Mucosa of stomach (tissue), 1 donor: ENCODE measurements around the gene NGF.

Source experiments
- H3K27me3 ChIP-seq: one replicate; pipeline ENCODE4 v1.7.0; 2013; ENCODE audit warnings: mild to moderate bottlenecking, low read length; ENCODE audit not compliant: control insufficient read depth, insufficient read depth
- H3K36me3 ChIP-seq: one replicate; pipeline ENCODE4 v1.7.0; 2013; ENCODE audit warnings: low read length; ENCODE audit not compliant: control insufficient read depth, insufficient read depth
- H3K4me1 ChIP-seq: one replicate; pipeline ENCODE4 v1.7.0; 2013; ENCODE audit warnings: mild to moderate bottlenecking, low read length; ENCODE audit not compliant: control insufficient read depth, insufficient read depth
- H3K4me3 ChIP-seq: one replicate; pipeline ENCODE4 v1.7.0; 2013; ENCODE audit warnings: low read length
- H3K9ac ChIP-seq: one replicate; pipeline ENCODE4 v1.7.0; 2013; ENCODE audit warnings: mild to moderate bottlenecking, low read length, moderate library complexity
- H3K9me3 ChIP-seq: one replicate; pipeline ENCODE4 v1.7.0; 2013; ENCODE audit warnings: mild to moderate bottlenecking, low read length, moderate library complexity; ENCODE audit not compliant: control insufficient read depth
- donor health status: Pancreatic carcinoma.

The NGF gene

DNA sequence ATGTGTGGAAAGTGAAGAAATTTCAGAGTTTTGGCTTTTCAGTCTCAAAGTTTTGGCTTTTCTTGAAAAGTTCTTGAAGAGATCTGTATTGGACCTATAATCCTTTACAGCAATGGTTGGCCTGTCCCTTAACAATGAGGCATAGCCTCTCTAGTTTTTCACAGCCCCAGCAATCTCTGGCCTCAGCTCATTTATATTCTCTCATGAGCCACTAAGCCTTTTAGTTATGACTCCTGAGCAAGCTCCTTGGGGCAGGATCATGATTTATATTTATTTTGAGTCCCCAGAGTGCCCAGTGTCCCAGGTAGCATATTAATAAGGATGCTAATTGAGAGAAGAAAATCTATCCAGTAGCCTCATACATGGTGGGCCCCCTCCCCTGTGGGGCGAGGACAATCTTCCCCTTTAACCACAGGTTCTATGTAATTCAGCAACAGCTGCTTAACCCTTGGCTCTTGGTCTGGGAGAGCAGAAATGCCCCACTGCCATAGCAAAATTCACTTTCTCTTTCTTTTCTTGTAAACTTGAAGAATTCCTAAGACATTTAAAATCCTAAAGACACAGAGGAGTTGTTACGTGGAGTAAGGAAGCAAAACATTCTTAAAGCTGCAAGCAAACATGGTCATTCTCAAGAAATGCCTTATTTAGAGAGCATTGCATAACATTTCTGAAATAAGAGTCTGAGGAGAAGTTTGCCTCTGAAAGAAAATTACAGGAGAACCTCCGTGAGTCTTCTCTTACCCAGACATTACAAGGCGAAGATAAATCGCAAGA lies 6.3 kb downstream of the NGF start:
- Histone ChIP-seq H3K4me1 (no peaks in the 10 kb centered on the region), H3K27me3 (peaks cover 6% of the 10 kb centered on the region), H3K9me3 (no peaks in the 10 kb centered on the region), H3K9ac (no peak overlapping the region), H3K4me3 (no peak overlapping the region), H3K36me3 (no peaks in the 10 kb centered on the region)

DNA sequence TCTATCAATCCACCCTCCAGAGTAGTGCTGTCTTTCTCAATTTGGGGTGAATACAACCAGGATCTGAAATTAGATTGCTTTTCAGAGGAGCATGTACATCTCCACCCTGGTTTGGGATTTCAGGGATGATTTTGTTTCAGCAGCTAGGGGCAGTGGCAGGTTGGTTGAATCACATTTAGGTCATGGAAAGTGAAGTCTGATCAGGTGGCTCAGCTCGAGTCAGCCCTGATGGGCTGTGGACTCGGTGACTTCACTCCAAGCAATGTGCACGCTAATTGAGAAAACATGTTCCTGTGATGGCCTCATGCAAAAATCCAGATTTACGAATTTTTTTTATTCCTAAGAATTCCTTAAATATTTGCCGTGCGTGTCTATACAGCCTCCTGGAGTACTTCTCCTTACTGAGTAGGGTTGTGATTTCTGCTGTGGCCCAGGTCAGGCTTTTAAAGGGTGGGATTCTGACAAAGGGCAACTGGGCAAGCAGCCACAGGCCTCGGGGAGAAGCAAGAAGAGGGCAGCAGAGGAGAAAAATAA lies 7.5 kb downstream of the NGF start:
- H3K4me1 ChIP-seq, result no peaks in the 10 kb centered on the region
- H3K27me3 ChIP-seq, result no peaks in the 10 kb centered on the region
- no peak overlapping the region for H3K9ac ChIP-seq
- H3K4me3 ChIP-seq, result no peak overlapping the region
- no peaks in the 10 kb centered on the region for H3K36me3 ChIP-seq
- no peaks in the 10 kb centered on the region for H3K9me3 ChIP-seq

DNA sequence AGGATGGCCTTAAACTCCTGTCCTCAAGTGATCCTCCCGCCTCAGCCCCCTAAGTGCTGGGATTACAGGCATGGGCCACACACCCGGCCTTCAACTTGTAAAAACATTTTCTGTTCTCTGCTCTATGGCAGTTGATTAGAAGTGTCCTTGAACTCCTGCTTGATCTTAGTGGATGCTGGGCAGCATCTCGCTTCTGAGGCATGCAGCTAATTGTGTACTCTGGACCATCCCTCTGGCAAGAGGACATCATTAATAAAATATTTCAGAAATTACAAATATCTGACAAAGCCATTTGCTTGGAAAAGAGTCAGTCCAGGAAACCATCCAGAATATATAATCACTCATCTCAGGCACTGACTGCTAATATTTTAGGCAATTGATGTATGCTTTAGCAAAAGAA lies 8.1 kb downstream of the NGF start:
- Histone ChIP-seq H3K9ac (no peak overlapping the region), H3K36me3 (no peaks in the 10 kb centered on the region), H3K27me3 (no peaks in the 10 kb centered on the region), H3K4me3 (no peak overlapping the region), H3K4me1 (no peaks in the 10 kb centered on the region), H3K9me3 (no peaks in the 10 kb centered on the region)

- Histone ChIP-seq H3K9me3 (no peaks in the 10 kb centered on the region), H3K4me3 (no peak overlapping the region), H3K27me3 (no peaks in the 10 kb centered on the region), H3K4me1 (no peaks in the 10 kb centered on the region), H3K36me3 (no peaks in the 10 kb centered on the region), H3K9ac (no peak overlapping the region)
Observed at GRCh38 chr1:115327270-115327669, 10.8 kb downstream of the NGF start.

- no peaks in the 10 kb centered on the region for H3K36me3 ChIP-seq
- H3K4me3 ChIP-seq, result no peak overlapping the region
- no peaks in the 10 kb centered on the region for H3K27me3 ChIP-seq
- H3K9ac ChIP-seq, result no peak overlapping the region
- H3K9me3 ChIP-seq, result no peaks in the 10 kb centered on the region
- H3K4me1 ChIP-seq, result no peaks in the 10 kb centered on the region
Observed at GRCh38 chr1:115326419-115326818, 11.6 kb downstream of the NGF start.

DNA sequence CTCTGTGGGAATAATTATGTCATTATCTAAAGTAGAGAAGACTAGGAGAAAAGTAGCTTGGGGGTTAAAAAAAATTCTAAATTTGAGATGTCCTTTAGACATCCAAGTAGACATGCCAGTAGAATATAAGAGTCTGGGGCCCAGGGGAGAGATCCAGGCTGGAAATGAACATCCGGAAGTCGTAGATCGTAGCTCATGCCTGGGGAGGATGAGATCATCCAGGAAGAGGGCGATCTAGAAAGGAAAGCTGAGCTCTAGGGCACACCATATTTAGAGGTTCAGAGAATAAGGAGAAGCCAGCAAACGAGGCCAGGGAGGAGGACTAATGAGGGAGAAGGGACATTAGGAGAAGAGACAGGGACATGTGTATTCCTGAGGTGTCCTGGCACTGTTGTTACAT lies 12.2 kb downstream of the NGF start:
- Histone ChIP-seq H3K4me1 (no peaks in the 10 kb centered on the region), H3K9ac (no peak overlapping the region), H3K4me3 (no peak overlapping the region), H3K36me3 (no peaks in the 10 kb centered on the region), H3K27me3 (no peaks in the 10 kb centered on the region), H3K9me3 (no peaks in the 10 kb centered on the region)

- Histone ChIP-seq H3K36me3 (no peaks in the 10 kb centered on the region), H3K9ac (no peak overlapping the region)
Observed at GRCh38 chr1:115324649-115325420, 13.2 kb downstream of the NGF start.

DNA sequence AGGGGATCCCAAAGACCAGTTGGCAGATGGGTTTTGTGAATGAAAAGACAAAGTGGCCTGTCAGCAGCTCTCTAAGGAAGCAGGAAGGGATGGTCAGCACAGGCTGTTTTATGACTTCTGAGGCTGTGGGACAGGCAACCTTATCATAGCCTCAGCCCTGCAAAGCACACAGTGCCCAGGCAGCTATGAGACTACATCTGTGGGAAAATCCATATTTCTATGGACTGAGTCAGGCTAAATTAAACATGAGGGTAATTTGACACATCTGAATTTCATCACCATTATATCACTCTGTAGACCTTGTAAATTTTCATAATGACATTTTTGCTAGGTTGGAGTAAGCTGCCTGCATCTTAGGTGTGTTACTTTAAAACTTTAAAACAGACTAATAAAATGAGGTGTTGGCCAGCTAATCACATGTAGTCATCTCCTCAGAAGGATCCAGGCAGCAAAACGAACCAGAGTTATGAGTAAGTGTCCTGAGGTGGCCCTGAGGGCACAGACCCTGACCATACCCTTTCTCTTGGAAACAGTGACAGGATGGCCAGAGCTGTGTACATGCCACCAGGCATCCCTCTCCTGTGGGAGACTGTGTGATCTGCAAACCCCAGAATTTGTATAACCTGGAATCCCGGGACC lies 14.6 kb downstream of the NGF start:
- H3K9me3 ChIP-seq, result no peaks in the 10 kb centered on the region
- H3K4me3 ChIP-seq, result no peak overlapping the region
- H3K27me3 ChIP-seq, result no peaks in the 10 kb centered on the region
- no peaks in the 10 kb centered on the region for H3K36me3 ChIP-seq
- no peak overlapping the region for H3K9ac ChIP-seq
- H3K4me1 ChIP-seq, result no peaks in the 10 kb centered on the region

More at GRCh38 chr1:115324649-115325420, 13.2 kb downstream of the NGF start:
- Histone ChIP-seq H3K4me3 (no peak overlapping the region), H3K4me1 (no peaks in the 10 kb centered on the region), H3K9me3 (no peaks in the 10 kb centered on the region), H3K27me3 (no peaks in the 10 kb centered on the region)

DNA sequence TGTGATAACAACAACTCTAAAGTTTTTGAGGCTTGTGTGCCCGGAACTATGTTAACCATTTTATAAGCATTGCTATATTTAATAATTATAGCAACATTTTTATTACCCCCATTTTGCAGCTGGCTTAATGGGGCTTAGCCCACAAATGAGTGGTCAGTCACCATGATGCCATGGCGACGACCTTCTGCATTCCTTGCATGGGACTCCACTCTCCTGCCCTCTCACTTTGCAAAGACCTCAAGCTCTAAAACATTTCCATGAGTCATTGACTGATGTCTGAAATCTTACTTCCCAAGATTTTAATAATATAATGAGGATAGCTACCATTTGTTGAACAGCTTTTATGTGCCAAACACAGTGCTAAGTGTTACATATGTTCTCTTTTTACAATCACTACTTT lies 15.4 kb downstream of the NGF start:
- no peaks in the 10 kb centered on the region for H3K27me3 ChIP-seq
- no peak overlapping the region for H3K4me3 ChIP-seq
- no peak overlapping the region for H3K9ac ChIP-seq
- H3K36me3 ChIP-seq, result no peaks in the 10 kb centered on the region
- no peaks in the 10 kb centered on the region for H3K4me1 ChIP-seq
- no peaks in the 10 kb centered on the region for H3K9me3 ChIP-seq

- no peaks in the 10 kb centered on the region for H3K9me3 ChIP-seq
- H3K27me3 ChIP-seq, result no peaks in the 10 kb centered on the region
- no peak overlapping the region for H3K9ac ChIP-seq
- H3K4me1 ChIP-seq, result no peaks in the 10 kb centered on the region
- no peak overlapping the region for H3K4me3 ChIP-seq
- no peaks in the 10 kb centered on the region for H3K36me3 ChIP-seq
Observed at GRCh38 chr1:115320377-115320776, 17.7 kb downstream of the NGF start.

DNA sequence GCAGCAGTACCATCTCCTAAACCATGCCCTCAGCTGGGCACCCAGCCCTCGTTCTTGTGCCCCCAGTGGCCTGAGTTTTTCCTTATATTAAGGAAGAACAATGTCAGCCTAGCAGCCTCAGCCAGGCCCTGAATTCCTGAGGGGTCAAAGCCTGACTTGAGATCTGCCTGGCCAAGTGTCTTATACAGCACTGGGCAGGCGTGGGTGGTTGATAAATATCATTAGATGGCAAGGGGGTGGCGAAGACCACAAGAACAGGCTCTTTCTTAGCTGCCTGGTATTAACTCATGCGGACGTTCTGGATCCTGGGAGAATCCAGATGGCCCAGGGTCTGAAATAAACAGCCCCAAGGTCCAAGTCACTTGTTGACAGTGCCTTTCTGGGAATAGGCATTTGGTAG lies 18.3 kb downstream of the NGF start:
- H3K9me3 ChIP-seq, result no peaks in the 10 kb centered on the region
- H3K4me3 ChIP-seq, result no peak overlapping the region
- H3K4me1 ChIP-seq, result no peaks in the 10 kb centered on the region
- H3K27me3 ChIP-seq, result no peaks in the 10 kb centered on the region
- no peaks in the 10 kb centered on the region for H3K36me3 ChIP-seq
- H3K9ac ChIP-seq, result no peak overlapping the region
